Keratinocyte (primary cell): ENCODE measurements around the gene PLEKHA8. TPM values are rescaled to one million over a fixed set of nuclear protein-coding genes. Genes with fewer than 3 reads are reported as not detected.

Experiments used
- DNase-seq: peaks from one replicate; pipeline ENCODE4 v3.0.0-alpha.2; 2011; ENCODE audit warnings: low read depth, missing footprints, low spot score
- FAIRE-seq: peaks from 2 replicates; lab custom pipeline; 2011; peaks lifted over from hg19 to GRCh38; lab: Jason Lieb, UNC
- H2AFZ ChIP-seq: 2 replicates; pipeline ENCODE4 v1.6.0; 2012; ENCODE audit warnings: low read length, control low read depth, inconsistent platforms; ENCODE audit not compliant: control insufficient read depth
- H3K27ac ChIP-seq: 2 replicates; pipeline ENCODE4 v1.5.1; 2011; ENCODE audit warnings: low read length; ENCODE audit not compliant: control insufficient read depth, insufficient read depth
- H3K27me3 ChIP-seq: 3 replicates; pipeline ENCODE4 v1.6.0; 2011; ENCODE audit warnings: low read length; ENCODE audit not compliant: control insufficient read depth, insufficient read depth; ENCODE audit errors: extremely low read depth
- H3K36me3 ChIP-seq, 2 experiments: 2 replicates in 1 of 2; 3 replicates in 1 of 2; pipeline ENCODE4 v1.5.1; 2011; ENCODE audit warnings: low read length in 2 of 2, mild to moderate bottlenecking in 1 of 2; ENCODE audit not compliant: control insufficient read depth in 2 of 2, insufficient read depth in 2 of 2; ENCODE audit errors: extremely low read depth in 1 of 2
- H3K4me1 ChIP-seq: 3 replicates; pipeline ENCODE4 v1.5.1; 2011; ENCODE audit warnings: low read length; ENCODE audit not compliant: control insufficient read depth, insufficient read depth; ENCODE audit errors: extremely low read depth
- H3K4me2 ChIP-seq: 3 replicates; pipeline ENCODE4 v1.6.0; 2011; ENCODE audit warnings: low read depth, low read length; ENCODE audit not compliant: control insufficient read depth, insufficient read depth; ENCODE audit errors: extremely low read depth
- H3K4me3 ChIP-seq, 3 experiments: fragments of 200-600 bp in 1 of 3; sonication (generic) in 1 of 3; 2 replicates in 2 of 3; 3 replicates in 1 of 3; pipeline ENCODE4 v1.5.1; 2011 to 2016; ENCODE audit warnings: low read length in 3 of 3, mild to moderate bottlenecking in 3 of 3, control low read depth in 2 of 3, inconsistent platforms in 1 of 3, low read depth in 1 of 3, mixed read lengths in 1 of 3, mixed run types in 1 of 3, moderate library complexity in 1 of 3; ENCODE audit not compliant: control insufficient read depth in 2 of 3, insufficient read depth in 2 of 3; ENCODE audit errors: extremely low read depth in 1 of 3
- H3K79me2 ChIP-seq: 2 replicates; pipeline ENCODE4 v1.6.0; 2012; ENCODE audit warnings: low read length; ENCODE audit not compliant: control insufficient read depth, insufficient read depth
- H3K9ac ChIP-seq: 3 replicates; pipeline ENCODE4 v1.6.0; 2011; ENCODE audit warnings: low read length; ENCODE audit not compliant: control insufficient read depth, insufficient read depth; ENCODE audit errors: extremely low read depth
- H3K9me1 ChIP-seq: 3 replicates; pipeline ENCODE4 v1.6.0; 2011; ENCODE audit warnings: low read length; ENCODE audit not compliant: control insufficient read depth, insufficient read depth; ENCODE audit errors: extremely low read depth
- H3K9me3 ChIP-seq: 2 replicates; pipeline ENCODE4 v1.5.1; 2012; ENCODE audit warnings: low read depth, low read length; ENCODE audit not compliant: control insufficient read depth
- H4K20me1 ChIP-seq: 3 replicates; pipeline ENCODE4 v1.6.0; 2011; ENCODE audit warnings: low read length; ENCODE audit not compliant: control insufficient read depth, insufficient read depth; ENCODE audit errors: extremely low read depth
- EZH2 ChIP-seq: IDR thresholded peaks from one replicate; pipeline ENCODE4 v1.6.1; 2012; ENCODE audit warnings: inconsistent platforms, mild to moderate bottlenecking, low read length, moderate library complexity
- dilution Hi-C: fragments of 300-500 bp; cut with MboI; formaldehyde crosslinking; loops from one replicate; pipeline ENCODE4 v1.7.0; 2020; ENCODE audit warnings: low sequenced_read_pairs; ENCODE audit not compliant: extremely low pct_ligation_motif_present
- polyA plus RNA-seq, 5 experiments: library from polyadenylated mRNA; depleted of rRNA in 3 of 5; stranded (reverse) in 3 of 5; stranded (forward) in 1 of 5; unstranded in 1 of 5; fragments of >200 nt; gene quantifications; 1 replicate in 1 of 5; 2 replicates in 3 of 5; 3 replicates in 1 of 5; pipeline versions ENCODE4 v1.2.1 to v1.2.3, GENCODE V29; 2011 to 2012; ENCODE audit warnings: missing spikeins in 2 of 5, low read depth in 1 of 5, low replicate concordance in 1 of 5
- TF ChIP-seq, protein P1 (sequence below), 3 experiments: IDR thresholded peaks in 1 of 3; conservative IDR thresholded peaks in 1 of 3; optimal IDR thresholded peaks in 1 of 3; 2 replicates in 2 of 3; 3 replicates in 1 of 3; pipeline versions ENCODE3 to v1.5.1; 2011; ENCODE audit warnings: low read length in 3 of 3, mild to moderate bottlenecking in 3 of 3, moderate library complexity in 2 of 3, control low read depth in 1 of 3, inconsistent platforms in 1 of 3; ENCODE audit not compliant: insufficient read depth in 2 of 3; ENCODE audit errors: extremely low read depth in 1 of 3

Gene PLEKHA8
- polyA plus RNA-seq, 1 donor (not counting 4 experiments of a cell fraction or from before 2014, with no cell fraction given), result 9.6 TPM

DNA sequence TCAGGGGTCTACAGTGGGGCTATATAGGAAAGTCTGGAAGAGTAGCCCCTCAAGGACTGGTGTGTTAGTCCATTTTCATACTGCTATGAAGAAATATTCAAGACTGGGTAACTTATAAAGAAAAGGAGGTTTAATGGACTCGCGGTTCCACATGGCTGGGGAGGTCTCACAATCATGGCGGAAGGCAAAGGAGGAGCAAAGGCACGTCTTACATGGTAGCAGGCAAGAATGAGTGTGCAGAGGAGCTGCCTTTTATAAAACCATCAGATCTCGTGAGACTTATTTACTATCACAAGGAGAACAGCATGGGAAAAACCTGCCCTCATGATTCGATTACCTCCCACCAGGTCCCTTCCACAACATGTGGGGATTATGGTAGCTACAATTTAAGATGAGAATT lies 4.7 kb upstream of the PLEKHA8 start:
- H3K9me3 ChIP-seq, result no peaks in the 10 kb centered on the region
- no peaks in the 10 kb centered on the region for H3K9me1 ChIP-seq
- TF ChIP-seq, protein P1, sequence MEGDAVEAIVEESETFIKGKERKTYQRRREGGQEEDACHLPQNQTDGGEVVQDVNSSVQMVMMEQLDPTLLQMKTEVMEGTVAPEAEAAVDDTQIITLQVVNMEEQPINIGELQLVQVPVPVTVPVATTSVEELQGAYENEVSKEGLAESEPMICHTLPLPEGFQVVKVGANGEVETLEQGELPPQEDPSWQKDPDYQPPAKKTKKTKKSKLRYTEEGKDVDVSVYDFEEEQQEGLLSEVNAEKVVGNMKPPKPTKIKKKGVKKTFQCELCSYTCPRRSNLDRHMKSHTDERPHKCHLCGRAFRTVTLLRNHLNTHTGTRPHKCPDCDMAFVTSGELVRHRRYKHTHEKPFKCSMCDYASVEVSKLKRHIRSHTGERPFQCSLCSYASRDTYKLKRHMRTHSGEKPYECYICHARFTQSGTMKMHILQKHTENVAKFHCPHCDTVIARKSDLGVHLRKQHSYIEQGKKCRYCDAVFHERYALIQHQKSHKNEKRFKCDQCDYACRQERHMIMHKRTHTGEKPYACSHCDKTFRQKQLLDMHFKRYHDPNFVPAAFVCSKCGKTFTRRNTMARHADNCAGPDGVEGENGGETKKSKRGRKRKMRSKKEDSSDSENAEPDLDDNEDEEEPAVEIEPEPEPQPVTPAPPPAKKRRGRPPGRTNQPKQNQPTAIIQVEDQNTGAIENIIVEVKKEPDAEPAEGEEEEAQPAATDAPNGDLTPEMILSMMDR (optimal IDR thresholded peaks at IDR 0.05 in 1 of 3, IDR thresholded peaks at IDR 0.05 in 1 of 3, conservative IDR thresholded peaks at IDR 0.05 in 1 of 3; ENCODE audit: extremely low read depth in 1 of 3, insufficient read depth in 2 of 3, low read length in 3 of 3), result no peak
- no peak for TF ChIP-seq EZH2
- no peak overlapping the region for H3K4me3 ChIP-seq
- DNase-seq (no peak), FAIRE-seq (no peak)
- no peaks in the 10 kb centered on the region for H3K27me3 ChIP-seq
- no peak overlapping the region for H3K9ac ChIP-seq
- no peak overlapping the region for H3K27ac ChIP-seq
- H3K79me2 ChIP-seq, result peaks cover 33% of the 10 kb centered on the region
- no peak overlapping the region for H2AFZ ChIP-seq
- H3K36me3 ChIP-seq, result peaks cover 0 to under 1% of the 10 kb centered on the region in 2 experiments
- peaks cover 22% of the 10 kb centered on the region for H3K4me1 ChIP-seq
- no peaks in the 10 kb centered on the region for H4K20me1 ChIP-seq
- dilution Hi-C loops, result no loop called here
- H3K4me2 ChIP-seq, result peak overlapping the region; percentile 15

DNA sequence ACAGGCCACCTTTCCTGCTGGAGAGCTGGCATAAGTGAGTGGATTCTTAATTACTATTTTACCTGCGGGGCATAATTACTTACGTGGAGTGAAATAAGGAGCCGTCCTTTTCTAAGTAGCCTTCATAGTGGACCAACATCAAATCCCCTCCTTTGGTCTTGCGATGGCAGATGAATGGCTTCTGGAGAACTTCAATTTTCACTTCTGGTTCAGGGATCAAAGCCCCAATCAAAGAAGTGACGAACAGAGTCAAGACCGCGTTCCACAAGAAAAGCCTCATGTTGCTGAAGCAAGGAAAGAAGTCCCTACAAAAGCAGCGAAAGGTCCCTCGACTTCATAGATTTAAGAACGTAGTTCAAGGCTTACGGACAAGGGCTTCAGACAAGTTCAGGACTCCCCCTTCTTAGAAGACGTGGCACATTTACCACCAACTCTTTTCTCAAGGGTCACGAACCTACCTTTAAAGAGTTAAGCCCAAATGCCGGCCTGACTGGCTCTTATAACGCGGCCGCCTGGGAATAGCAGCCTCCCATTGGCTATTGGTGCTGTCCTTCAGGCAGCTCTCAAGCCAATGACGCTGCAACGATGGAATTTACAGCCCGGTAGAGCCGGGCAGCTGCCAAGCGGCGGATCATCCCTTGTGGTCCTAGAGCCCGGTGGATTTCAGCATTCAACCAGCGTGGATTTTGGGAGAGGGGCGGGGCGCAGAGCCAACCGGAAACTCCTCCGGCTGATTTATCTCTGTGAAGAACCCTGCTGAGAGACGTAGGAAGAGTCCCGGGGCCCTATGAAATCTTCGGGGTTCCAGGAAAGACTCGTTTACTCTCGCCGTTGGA lies 1.8 kb upstream of the PLEKHA8 start, which contains the start of gene FKBP14:
TSS of gene FKBP14 (minus strand) at position 474 of the 836 bp plus-strand sequence. CDS start at position 280, 194 bp downstream.
- Histone ChIP-seq H3K27me3 (no peaks in the 10 kb centered on the region), H3K4me2 (peak within 1 kb of the TSS; percentile 92), H3K4me3 (peak within 1 kb of the TSS; percentile 86 to 99 (median 96)), H3K9me1 (no peaks in the 10 kb centered on the region), H2AFZ (peak within 1 kb of the TSS; percentile 96), H3K9ac (peak within 1 kb of the TSS; percentile 83), H3K36me3 (no peaks in the 10 kb centered on the region), H3K27ac (peak within 1 kb of the TSS; percentile 81), H4K20me1 (no peaks in the 10 kb centered on the region), H3K4me1 (peaks cover 22% of the 10 kb centered on the region), H3K9me3 (no peaks in the 10 kb centered on the region), H3K79me2 (peaks cover 58% of the 10 kb centered on the region)
- DNase-seq (peak; percentile 91), FAIRE-seq (peak; percentile 56)
- dilution Hi-C loops, result no loop called here
- TF ChIP-seq, protein P1 (optimal IDR thresholded peaks at IDR 0.05 in 1 of 3, IDR thresholded peaks at IDR 0.05 in 1 of 3, conservative IDR thresholded peaks at IDR 0.05 in 1 of 3; ENCODE audit: extremely low read depth in 1 of 3, insufficient read depth in 2 of 3, low read length in 3 of 3), result no peak
- TF ChIP-seq EZH2, result no peak
